Measurements from ENCODE around the gene ULBP3.

ULBP3 gene

GRCh38 chr6:150068720-150069648 lies at the start of gene ULBP3:
ULBP3 (minus strand) TSS chr6:150069121; CDS start chr6:150069066, 55 bp downstream.
- peak; percentile 21 for DNase-seq (ENCODE audit: low read depth)

GRCh38 chr6:150118627-150119026 lies 49.7 kb upstream of the ULBP3 start:
- DNase-seq (ENCODE audit: low read depth): no peak

DNA sequence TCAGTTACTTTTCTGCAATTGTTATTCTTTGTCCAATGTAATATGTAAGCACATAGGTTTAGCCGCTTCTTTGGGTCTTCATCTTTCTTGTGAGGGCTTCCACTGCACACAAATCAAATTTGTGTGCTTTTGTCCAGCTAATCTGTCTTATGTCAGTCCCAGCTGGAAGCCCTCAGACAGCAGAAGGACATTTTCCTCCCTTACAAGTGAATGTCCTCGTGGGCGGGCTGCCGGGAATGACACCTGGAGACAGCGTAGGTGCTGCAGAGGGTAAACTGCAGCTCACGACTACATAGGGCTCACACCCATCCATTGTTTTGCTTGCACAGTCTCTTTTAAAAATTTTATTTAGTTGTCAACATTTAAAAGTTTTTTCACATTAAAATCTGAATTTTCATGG lies 49.3 kb upstream of the ULBP3 start:
- no peak for DNase-seq (ENCODE audit: low read depth)

DNA sequence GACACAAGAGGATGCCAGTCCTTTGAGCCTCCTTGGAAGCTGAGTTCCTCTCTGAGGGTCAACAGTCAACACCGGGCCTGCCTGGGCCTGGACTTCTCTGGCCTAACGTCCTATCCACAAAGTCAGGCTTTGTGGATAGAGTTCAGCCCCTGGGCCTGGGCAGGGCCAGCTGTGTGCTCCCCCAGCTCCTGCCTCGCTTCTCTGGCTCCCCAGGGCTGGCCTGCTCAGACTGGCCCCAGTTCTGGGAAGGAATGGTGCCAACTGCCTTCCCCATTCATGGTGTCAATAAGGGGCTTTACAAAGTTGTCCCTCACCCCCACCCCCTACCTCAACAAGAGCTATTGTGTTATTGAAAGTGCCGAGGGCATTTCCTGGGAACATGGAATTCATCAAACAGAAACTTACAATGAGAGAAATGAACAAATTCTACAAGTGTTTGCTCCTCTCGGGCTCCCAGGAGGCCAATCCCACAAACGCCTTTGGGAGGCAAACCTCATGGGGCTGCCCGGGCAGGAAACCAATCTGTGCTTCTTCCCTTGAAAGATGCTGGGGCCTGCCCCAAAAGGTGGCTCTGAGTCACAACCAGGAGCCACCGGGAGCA lies 47.4 kb upstream of the ULBP3 start:
- no peak for DNase-seq (ENCODE audit: low read depth)

DNA sequence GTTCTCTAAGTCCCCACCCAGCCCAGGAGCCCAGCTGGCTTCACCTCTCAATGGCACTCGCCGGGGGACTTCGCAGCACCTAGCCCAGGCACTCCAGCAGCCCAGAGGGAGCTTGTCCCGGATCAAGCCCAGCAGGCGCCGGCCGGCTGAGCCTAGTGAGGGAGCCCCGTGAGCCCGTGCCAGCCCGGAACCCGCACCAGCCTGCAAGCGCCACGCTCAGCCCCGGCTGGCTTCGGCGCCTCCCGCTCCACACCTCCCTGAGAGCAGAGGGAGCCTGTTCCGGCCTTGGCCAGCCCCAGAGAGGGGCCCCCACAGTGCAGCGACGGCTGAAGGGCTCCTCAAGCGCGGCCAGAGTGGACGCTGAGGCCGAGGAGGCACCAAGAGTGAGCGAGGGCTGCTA lies 46.8 kb upstream of the ULBP3 start:
- no peak for DNase-seq (ENCODE audit: low read depth)

DNA sequence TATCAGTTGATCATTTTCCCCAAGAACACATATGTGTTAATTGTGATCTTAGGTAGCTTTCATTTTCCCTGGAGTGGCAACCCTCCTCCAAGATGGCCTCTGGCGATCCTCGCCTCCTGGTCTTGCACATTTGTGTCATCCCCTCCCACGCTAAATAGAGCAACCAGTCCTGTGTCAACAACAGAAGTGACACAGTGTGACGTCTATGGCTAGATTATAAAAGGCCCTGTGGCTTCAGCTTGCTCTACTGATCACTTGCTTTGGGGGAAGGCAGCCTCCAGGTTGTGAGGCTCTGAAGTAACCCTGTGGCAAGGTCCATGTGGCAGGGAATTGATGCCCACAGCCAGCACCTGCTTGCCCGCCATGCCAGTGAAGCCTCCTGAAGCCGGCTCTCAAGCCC lies 43.3 kb upstream of the ULBP3 start:
- DNase-seq (ENCODE audit: low read depth): no peak

- no peak for DNase-seq (ENCODE audit: low read depth)
These were observed 33.9 kb upstream of the ULBP3 start for GRCh38 chr6:150102750-150103270.

DNA sequence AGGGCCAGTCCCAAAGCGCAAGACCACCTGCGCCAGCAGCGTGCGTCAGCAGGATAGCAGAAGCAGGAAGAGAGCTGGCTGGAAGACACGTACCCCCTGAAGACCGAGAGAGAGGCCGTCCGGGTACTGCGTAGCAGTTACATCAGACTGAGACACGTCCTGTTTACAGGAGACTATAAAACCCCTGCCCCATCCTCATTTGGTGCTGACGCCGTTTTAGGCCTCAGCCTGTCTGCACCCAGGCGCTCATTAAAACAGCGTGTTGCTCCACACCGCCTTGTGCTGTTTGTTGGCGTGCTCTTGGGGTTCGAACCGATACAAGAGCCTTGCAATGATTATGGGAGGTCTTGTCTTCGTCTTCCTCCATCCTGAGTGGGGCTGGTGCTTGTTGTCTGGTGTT lies 31.8 kb upstream of the ULBP3 start:
- DNase-seq (ENCODE audit: low read depth): no peak

DNA sequence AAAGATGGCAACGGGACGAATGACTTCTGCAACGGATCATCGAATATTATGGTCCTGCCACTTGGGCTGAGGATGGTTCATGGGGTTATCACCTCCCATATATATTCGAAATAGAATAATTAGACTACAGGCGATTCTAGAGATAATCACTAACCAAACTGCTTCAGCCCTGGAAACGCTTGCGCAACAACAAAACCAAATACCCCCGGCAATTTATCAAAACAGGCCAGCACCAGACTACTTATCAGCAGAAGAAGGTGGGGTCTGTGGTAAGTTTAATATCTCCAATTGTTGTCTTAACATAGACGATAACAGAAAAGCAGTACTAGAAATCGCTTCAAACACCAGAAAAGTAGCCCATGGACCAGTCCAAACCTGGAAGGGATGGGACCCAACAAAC lies 31.0 kb upstream of the ULBP3 start:
- DNase-seq (ENCODE audit: low read depth): no peak

- no peak for DNase-seq (ENCODE audit: low read depth)
These were observed 30.6 kb upstream of the ULBP3 start for GRCh38 chr6:150099546-150099945.

DNA sequence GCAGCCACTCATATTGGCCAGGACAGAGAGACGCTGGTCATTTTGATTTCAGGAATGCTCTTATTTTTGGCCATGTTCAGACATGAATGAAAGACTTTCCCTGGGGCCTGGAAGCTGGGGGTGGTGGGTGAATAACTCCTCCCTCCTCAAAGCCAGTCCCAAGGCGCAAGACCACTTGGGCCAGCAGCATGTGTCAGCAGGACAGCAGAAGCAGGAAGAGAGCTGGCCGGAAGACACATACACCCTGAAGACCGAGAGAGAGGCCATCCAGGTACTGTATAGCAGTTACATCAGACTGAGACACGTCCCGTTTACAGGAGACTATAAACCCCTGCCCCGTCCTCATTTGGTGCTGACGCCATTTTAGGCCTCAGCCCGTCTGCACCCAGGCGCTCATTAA lies 29.2 kb upstream of the ULBP3 start:
- DNase-seq (ENCODE audit: low read depth): no peak

- no peak for DNase-seq (ENCODE audit: low read depth)
These were observed 24.5 kb upstream of the ULBP3 start for GRCh38 chr6:150093397-150093796.

- no peak for DNase-seq (ENCODE audit: low read depth)
These were observed 22.6 kb upstream of the ULBP3 start for GRCh38 chr6:150091476-150091875.

GRCh38 chr6:150090328-150090727 lies 21.4 kb upstream of the ULBP3 start:
- DNase-seq (ENCODE audit: low read depth): no peak

- DNase-seq (ENCODE audit: low read depth): no peak
These were observed 19.7 kb upstream of the ULBP3 start for GRCh38 chr6:150088481-150089154.

GRCh38 chr6:150087336-150087735 lies 18.4 kb upstream of the ULBP3 start:
- no peak for DNase-seq (ENCODE audit: low read depth)

DNA sequence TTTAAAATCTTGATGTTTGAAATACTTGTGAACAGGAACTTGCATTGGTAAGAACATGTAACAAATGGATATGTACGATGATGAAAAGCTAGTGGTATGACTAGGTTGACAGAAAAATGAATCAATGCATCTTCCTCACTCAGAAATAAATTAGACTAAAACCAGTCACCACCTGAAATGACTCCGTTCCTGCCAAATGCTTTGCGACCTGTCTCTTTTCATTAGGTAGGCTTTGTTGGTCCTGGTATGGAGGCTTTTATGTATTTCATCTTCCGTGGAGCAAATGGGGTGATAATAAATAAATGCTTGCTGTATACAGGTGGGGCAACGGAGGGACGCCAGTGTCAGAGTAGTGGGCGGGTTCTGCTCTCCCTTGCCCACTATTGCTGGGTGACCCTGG lies 17.1 kb upstream of the ULBP3 start:
- DNase-seq (ENCODE audit: low read depth): no peak

- DNase-seq (ENCODE audit: low read depth): no peak
These were observed 15.5 kb upstream of the ULBP3 start for GRCh38 chr6:150084426-150084825.

DNA sequence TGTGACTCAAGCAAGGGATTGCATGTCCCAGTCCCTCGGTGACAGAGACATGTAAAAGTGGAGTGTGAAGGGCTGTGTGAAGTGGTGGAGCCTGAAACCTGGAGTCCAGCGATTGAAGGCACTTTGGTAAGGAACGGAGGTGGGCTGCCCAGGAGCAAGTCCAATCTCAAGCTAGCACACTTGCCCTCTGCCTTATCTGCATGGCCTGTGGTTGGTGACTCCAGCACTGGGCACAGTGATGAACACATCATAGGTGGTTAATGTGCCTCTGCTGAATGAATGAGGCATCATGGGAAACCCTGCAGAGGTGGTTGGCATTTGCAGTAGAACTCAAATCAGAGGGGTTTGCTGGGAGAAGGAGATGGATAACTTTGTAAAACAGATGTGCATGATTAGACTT lies 14.9 kb upstream of the ULBP3 start:
- DNase-seq (ENCODE audit: low read depth): no peak

DNA sequence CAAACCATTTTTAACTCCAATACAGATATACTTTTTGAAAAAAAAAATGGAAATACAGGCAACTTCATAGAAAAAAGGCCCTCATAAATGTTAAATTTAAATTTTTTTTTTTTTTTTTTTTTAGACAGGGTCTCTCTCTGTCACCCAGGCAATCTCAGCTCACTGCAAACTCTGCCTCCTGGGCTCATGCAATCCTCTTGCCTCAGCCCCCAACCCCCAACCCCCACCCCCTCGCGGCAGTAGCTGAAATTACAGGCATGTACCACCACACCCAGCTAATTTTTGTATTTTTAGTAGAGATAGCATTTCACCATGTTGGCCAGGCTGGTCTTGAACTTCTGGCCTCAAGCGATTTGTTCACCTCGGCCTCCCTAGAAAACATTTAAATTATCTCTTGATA lies 12.8 kb upstream of the ULBP3 start:
- DNase-seq (ENCODE audit: low read depth): no peak

DNA sequence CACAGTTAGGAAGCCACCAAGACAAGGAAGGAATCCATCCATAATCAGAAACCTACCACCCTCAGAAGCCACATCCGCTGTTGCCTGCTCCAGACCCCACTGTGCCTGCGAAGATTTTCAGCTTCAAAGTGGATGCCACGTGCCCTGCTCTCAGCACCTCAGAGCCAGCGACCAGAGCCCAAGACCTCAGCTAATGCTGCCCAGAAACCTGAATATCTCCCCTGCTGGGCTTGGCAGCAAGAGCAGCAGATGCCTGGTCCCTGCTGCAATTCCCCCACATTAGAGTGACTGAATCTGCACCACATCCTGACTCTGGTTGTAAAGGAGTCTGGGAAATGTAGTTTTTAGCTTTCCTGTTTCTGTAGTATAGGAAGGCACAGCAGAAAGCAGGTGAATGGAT lies 10.7 kb upstream of the ULBP3 start:
- no peak for DNase-seq (ENCODE audit: low read depth)

GRCh38 chr6:150078788-150079187 lies 9.9 kb upstream of the ULBP3 start:
- DNase-seq (ENCODE audit: low read depth): no peak

All from stimulated activated CD8-positive, alpha-beta memory T cell treated with anti-CD3 and anti-CD28 coated beads, Interleukin-15, amount 100 ng/mL, for 1 hour (primary cell).